ENCODE measurements around the gene FOXF2.

The FOXF2 gene

DNA sequence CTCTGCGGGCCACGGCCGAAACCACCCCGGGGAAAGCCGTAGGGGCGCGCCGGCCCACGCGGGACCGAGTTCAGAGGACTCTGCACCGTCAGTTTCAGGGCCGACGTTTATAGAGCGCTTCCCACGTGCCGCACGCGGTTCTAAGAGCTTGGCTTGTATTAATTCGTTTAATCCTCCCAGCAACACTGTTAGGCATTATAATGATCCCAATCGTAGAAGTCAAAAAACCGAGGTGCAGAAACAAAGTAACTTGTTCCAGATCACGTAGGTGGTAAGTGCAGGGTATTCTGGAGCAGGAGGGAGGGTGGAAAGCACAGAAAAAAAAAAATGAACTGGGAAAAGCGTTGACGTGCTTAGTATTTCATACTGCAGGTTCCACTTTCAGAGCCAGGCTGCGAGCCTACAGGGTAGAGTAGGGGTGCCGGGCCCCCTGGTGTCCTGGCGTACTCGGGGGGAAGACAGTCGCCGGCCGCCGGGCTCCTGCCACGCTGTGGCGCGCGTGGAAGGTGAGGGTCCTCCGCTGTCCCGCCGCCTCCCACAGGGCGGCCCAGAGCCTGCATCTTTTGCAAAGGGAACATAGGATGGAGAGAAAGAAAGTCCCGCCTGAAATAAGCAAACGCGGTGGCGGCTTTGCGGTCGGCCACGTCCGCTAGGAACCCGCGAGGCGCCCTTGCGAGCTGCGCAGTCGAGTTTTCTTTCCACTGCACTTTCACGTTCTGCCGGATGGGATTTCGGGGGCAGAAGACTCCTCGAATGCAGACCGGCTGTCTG is 10.2 kb upstream of the FOXF2 start:
- no peak for DNase-seq

DNA sequence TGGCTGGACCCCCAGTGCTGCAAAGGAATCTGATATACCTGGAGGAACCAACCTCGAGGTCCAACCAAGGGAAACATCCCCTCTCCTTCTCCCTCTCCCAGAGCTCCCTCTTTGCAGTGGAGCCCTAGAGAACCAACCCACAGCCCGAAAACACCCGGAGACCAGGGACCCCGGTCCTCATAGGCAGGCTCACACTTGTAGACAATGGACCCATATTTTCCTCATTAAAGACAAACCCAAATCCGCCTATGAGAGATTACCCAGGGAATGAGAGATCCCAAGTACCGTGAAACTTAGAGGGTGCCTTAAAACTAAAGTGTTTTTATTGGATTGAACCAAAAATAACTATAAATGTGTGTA is 9.6 kb upstream of the FOXF2 start:
- DNase-seq, result no peak

DNA sequence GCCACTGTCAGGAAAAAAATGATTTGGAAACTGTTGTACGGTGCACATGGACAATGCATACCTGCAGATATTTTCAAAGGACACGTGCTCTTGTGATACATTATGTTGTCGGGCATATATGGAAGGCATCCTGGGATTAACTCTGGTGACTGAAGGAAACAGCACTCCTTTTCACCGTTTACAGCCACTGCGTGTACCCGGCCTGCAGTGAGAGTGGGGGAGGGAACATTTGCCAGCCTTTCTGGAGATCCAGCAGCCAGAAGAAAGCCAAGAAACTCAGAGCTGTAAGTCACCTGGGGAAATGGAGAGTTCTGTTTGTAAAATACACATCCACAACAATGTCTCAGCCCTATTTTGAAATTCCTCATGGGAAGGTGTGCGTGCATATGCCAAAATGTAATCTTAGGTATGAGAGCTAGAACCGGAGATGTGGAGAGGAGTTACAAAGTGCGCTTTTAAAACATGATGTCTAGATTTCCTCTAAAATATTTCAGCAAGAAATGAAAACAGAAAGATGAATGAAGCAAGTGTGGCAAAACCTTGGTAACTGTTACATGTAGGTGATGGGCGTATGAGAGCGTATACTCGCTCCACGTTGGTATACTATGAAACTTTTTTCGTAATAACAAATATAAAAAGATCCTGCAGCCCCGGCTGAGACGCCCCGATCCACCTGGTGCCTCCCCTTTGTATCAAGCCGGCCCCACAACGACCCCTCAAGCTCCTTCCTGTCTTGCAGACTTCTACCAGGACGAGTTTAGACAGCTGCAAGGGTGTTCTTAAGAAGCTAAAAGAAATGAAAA is 8.6 kb upstream of the FOXF2 start:
- no peak for DNase-seq

DNA sequence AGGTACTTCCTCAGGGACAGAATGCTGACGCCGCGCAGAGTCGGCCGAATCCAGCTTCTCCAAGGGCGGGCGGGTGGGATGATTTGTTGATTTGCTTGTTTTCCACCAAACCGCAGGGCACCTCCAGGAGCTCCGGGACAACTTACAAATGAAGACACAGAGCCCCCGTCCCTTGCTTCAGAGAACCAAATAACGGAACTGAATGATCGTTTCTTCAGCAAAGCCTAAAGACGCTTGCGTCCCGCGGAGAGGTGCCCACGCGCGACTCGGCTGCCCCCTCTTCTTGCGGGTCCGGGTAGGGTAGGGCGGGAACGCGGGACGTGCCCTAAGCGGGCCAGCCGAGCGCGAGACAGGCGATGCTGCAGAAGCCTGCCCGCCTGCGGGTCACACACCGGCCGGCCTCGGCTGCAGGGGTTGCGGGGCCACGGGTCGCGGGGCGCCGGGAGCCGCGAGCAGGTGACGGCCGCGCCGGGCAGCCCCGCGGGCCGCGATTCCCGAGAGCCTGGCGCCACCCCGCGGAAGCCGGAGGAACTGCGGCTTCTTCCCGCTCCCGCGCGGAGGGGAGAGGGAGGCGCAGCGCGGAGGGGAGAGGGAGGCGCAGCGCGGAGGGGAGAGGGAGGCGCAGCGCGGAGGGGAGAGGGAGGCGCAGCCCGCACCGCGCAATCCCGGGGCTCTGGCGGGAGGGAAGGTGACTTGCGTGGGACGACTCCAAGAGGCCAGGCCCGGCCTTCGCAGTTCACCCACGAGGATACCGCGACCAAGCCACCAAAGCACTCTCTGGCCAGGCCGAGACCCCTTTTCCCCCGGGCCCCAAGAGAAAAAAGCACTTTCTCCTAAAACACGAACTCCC is 7.7 kb upstream of the FOXF2 start:
- DNase-seq, result peak; percentile 11 to 33

DNA sequence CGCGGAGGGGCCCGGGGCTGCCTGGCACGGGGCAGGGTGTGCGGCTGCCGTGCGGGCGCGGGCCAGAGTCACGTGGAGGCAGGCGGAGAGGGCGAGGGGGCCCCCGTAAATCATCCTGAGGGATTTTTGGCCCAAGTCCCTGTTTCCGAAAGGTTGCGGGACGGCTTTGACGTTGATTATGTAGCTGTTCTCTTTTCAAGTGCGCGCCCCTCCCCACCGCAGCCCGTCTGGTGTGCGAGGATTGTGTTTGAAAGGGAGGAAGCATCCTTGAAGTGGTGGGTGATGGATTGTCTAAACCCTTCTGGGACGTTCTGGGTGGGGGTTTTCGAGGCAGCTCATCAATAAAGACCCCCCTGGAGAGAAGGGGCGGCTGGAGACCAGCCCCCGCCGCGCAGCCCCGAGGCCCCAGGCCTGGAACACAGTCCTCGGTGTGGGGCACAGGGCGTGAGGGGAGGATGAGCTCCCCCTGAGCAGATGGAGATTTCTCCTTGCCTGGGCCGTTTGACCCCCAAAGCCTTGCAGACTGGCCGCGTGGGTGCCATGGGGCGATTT is 7.0 kb upstream of the FOXF2 start:
- no peak for DNase-seq

DNA sequence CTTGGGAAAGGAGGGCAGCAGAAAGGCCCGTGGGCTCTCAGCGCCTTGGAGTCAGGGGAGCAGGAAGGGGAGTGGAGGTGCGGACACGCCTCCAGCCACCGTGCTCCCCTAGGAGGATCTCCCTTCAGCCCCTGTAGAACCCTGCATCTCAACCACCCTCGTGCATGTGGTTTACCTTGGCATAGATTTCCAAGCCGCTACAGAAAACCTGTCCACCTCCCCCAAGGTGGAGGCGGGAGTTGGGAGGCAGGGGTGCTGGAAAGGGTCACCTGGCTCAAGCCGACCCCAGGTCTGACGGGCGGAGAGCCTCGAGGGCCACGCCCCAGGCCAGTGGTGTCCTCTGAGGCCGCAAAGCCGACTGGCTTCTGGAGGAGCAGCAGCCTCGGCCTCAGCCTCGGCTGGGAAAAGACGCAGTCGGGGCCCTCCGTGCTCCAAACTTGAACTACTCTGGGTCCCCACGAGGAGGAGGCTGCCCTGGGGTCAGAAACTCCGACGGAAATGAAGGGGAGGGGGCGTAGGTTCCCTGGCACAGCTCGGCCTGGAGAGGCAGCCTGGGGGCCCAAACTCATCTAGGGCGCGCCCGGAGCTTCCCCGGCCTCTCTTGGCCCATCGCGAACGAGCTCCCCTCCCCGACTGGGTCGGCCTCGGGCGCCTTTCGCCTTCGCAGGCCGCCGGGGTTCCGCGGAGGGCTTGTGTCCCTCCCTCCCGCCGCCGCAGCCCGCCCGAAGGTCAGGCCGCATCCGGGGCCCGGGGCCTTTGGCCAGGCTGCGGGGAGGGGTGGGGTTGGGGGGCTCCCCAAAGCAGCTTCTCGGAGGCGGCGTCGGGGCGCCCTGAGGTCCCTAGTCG is 6.3 kb upstream of the FOXF2 start:
- no peak for DNase-seq

DNA sequence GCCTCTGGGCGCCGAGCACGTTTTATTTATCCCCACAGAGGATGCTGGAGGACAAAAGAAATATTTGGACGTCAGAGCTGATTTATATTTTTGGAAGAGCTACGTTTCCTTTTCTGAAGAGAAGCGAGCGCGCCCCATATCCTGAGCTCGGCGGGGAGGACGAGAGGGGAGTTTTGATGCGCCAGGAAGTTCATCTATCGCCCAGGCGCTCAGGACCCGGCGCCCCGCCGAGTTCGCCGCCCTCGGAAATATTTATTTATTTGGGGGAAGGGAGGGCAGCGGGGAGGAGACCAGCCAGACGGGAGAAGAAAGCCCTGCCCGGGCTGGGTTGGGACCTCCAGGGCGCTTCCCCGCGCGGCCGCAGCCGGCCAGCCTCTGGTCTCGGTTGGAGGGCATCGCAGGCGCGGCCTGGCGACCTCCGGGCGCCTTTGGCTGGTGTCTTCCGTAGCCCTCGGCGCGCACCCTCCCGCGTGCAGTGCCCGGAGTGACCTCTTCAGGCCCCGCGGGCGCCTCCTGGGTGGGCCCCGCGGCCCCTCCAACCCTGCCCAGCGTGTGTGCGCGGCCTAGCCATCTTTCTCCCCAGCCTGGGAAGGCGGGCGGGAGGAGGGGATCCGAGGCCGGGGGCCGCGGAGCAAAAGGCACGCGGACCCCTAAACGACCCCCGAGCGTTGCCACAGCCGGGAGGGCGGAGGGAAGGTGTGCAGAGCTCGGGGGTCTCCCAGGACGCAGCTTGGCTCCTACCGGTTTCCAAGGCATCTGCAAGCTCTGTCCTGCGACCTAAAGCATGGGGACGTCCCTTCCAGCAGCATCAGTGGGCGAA is 5.4 kb upstream of the FOXF2 start:
- no peak for DNase-seq

DNA sequence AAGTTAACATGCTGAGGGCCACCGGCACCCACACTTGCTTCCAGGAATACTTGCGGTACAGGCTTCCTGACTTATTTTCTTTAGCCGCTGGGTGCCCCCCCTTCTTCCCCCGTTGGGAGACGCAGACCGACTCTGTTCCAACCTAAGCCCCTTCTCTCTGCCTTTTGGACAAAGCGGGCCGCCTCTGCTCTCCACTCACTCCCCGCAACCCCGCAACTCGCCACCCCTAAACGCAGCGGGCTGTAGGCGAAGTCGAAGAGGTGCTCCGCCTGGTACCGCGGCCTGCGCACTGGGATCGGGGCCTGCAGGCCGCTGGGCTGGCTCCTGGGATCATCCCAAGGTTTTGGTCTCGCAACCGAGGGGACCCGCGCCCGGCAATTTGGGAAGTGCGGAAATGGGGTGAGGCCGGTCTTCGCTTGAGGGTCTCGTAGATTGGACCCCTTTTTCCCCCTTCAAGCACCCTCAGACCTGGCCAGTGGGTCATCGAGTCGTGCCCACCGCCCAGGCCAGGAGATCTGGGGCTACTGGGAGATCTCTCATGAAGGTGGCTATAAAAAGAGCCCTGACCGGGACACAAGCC is 4.7 kb upstream of the FOXF2 start:
- no peak for DNase-seq

DNA sequence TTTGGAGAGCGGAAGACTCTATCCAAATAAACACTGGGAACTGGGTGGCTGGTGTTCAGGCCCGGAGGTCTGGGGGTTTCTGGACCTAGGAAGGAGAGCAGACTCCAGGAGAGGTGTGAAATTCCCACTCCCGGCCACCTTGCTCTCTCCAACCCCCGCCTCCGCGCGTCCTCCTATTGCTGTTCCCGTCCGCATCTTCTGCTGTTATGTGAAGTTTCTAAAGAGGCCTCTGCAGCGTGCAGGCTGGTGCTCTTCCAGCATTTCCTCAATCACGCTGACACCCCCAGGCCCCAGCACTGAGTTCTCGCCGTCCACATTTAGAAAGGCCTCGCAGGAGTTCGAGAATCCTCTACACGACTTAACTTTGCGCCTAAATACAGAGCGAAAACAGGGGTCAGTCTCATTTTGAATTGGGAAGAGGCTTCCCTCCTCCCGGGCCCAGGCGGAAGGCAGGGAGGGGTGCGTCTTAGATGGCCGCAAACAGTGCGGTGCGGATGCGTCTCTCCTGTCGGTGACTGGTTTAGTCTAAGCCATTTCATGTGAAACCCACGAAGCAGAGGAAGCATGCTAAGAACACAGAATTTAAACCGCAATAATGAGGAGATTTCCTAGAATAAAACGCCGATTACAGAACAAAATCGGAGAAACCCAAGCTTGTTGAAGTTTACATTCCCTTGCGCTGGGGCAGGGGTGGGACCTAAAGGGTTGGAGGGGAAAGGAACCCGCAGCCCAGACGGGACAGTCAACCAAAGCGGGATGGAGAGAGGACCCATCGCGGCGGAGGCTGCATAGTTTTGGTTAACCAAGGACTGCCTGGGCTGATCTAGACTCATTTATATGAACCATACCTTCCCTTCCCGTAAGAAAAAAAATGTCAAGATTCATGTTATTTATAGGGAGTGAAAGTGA is 4.0 kb upstream of the FOXF2 start:
- DNase-seq, result no peak

DNA sequence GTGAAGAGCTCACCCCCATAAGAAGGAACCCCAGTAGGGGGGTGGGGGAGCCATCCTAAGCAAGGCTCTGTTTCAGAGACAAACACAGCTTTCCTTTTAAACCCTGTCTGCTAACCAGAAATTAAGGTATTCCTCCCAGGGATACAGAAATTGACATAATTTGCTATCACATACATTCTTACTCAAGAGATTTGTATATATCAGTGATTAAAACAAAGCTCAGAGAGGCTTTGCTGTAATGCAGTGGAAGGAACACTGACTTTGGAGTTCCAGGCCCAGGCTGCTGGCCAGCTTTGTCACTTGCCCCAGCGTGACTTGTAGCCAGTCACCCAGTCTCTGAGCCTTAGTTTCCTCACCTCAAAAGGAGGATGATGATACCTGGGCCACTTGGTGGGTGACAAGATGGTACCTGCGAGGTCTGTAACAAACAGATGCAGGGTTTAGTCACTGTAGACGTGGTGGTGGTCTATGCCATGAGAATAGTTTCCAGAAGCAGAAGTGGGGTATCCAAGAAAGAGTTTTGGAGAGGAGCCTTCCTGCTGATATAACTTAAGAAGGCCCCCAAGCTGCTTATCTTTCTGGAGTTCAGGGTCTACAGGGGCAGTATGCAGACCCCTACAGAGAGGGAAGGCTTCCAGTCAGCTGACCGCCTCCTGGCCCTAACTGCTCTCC is 3.2 kb upstream of the FOXF2 start:
- no peak for DNase-seq

DNA sequence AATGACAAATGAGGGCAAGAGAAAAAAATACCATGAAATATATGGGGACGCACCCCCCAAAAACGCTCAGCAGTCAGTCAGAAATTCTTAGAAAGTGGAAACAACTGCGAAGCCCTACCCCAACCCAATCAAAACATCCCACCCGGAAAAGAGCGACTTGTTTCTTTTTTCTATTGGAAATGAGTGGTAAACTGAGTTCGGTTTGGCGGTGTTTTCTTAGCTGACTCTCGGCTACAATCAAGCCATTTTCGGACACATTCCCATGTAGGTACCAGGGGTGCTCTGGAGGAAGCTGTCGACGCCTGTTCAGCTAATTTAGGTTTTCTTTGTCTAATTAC is 1.9 kb upstream of the FOXF2 start:
- no peak for DNase-seq

DNA sequence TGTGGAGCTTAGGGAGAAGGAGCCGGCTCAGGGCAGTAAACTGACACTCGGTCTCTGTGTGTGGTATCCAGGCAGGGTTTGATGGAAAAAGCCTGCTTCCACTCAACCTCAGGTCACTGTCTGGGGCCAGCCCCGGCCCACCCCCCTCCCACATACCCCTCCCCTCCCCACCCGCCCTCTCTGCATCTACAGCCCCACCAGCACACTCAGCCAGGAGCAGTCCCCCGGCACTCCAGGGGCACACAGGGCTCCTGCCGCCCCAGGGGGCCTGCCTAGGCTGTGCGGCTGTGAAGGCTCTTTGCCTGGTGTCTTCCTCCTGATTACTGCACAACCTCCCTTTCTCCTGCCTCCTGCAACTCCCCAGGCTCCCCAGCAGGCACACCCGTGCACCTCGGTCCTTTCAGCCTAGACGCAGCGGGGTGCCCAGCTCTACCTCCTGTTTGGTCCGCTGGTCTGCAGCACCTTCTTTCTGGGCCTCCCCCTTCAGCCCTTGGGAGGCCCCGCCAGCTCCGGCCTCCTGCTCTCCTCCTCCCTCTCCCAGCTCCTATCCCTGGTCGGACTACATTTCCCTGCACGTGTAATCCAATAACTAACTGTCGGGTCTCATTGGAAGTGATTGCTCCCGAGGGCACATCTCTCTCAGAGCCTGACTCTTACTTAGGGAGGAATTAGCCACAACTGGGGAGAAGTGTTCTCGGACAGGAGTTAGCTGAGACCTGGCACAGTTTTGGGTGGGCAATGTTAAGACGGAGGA is 1.3 kb upstream of the FOXF2 start:
- DNase-seq, result no peak

DNA sequence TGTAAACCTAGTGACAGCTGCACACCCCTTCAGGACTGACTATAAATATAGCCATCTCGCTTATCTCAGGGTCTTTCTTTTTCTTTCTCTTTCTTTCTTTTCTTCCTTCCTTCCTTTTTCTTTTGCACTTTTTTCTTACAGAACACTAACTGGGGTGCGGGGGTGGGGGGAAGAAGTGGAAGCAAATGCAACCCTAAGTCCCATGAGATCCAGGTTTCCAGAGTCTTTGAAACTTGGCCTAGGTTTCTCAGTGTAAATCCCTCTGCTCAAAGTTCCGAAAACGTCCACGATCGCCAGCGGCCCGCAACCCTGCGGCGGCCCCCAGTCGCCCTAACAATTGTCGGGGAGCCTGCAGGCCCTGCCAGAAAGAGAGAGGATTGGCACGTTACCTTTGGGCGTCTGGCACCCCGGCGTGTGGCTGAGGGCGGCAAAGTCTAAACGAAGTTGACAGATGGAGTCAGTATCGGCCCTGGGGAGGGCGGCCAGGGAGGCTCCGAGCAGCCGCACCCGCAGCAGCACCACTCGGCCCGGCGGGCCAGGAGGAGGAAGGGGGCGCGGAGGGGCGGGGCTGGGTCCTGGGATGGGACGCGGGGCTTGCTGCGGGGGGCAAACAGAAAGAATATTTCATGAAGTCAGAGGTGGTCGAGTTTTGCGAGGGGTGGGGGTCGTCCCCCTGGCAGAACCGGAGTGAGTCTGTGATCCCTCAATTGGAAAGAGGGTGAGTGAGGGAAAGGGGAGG is 577 bp upstream of the FOXF2 start:
- DNase-seq, result no peak

DNA sequence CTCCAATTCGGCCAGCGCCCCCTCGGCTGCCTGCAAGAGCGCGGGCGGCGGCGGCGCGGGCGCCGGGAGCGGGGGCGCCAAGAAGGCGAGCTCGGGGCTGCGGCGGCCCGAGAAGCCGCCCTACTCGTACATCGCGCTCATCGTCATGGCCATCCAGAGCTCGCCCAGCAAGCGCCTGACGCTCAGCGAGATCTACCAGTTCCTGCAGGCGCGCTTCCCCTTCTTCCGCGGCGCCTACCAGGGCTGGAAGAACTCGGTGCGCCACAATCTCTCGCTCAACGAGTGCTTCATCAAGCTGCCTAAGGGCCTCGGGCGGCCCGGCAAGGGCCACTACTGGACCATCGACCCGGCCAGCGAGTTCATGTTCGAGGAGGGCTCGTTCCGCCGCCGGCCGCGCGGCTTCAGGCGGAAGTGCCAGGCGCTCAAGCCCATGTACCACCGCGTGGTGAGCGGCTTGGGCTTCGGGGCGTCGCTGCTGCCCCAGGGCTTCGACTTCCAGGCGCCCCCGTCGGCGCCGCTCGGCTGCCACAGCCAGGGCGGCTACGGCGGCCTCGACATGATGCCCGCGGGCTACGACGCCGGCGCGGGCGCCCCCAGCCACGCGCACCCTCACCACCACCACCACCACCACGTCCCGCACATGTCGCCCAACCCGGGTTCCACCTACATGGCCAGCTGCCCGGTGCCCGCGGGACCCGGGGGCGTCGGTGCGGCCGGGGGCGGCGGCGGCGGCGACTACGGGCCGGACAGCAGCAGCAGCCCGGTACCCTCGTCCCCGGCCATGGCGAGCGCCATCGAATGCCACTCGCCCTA is 963 bp downstream of the FOXF2 start:
- DNase-seq, result peak; percentile 14 to 55

DNA sequence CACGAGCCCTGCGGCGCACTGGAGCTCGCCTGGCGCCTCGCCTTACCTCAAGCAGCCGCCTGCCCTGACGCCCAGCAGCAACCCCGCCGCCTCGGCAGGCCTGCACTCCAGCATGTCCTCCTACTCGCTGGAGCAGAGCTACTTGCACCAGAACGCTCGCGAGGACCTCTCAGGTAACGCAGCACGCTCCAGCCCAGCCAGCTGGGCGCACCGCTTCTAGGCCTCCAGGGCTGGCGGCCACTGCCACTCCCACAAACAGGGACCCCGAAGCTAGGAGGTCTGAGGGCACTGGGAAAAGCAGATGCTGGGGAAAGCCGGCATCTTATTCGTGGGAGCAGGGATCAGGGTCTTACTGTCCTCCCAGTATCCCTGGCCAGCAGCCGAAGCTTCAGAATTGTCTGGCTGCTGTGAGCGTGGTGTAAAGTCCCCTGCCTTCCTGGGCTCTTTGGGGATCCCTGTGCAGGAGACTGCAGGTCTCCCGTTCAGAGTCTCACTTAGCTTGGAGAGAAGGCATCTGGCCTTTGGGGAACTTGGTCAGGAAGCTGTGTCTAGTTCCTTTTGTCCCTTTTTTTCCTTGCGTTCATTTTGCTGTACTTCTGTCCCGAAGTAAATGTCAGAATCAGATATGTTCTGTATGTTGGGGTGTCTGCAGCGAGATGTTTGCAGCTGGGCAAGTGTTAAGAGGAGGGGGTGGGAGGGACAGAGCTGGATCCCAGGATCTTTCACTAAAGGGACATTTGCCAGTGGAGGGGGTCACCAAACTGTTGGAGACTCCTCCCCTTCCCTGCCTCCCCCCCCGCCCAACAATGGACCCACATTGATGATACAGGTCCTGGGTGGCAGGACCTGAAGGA is 1.8 kb downstream of the FOXF2 start:
- no peak for DNase-seq

DNA sequence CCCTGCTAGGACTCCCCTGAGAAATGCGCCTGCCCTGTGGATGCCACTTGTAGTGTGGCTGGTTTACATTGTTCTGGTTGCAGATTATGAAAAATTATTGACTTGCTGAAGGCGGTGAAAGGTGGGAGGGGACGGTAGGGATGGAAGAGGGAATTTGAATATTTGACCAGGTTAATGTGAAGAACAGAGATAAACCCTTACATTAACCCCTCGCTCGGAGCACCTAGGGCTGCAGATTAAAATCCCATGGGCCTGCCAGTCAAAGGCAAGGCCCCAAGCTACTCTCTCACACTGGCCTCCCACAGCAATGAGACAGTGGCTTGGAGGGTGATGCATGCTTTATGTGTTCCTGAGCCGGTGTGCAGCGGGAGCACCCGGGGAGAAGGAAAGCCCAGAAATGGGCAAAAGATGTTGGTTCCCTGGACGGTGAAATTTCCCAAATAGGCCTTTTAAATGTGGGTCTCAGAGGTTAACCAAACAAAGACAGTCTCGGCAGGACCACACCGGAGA is 2.5 kb downstream of the FOXF2 start:
- DNase-seq, result no peak
